Measurements from ENCODE around the gene STOM.
A peak's percentile ranks its signal among the peaks of the same experiment; 100 is the strongest.
"Not testable (repeated sequence)": the region's sequence is repeated elsewhere in the genome, so short reads cannot be mapped to it uniquely, and the experiment has no call there.

Gene STOM

GRCh38 chr9:121369595-121370265, at the start of gene STOM:
TSS of gene STOM (minus strand) at chr9:121370250. CDS start at chr9:121370187, 63 bp downstream.
- no peak for TF ChIP-seq ZNF274 (IDR thresholded peaks at IDR 0.05; ENCODE audit: low read depth, low read length)
- peak within 1 kb of the TSS; percentile 76 for H3K4me3 ChIP-seq (ENCODE audit: low read length)

DNA sequence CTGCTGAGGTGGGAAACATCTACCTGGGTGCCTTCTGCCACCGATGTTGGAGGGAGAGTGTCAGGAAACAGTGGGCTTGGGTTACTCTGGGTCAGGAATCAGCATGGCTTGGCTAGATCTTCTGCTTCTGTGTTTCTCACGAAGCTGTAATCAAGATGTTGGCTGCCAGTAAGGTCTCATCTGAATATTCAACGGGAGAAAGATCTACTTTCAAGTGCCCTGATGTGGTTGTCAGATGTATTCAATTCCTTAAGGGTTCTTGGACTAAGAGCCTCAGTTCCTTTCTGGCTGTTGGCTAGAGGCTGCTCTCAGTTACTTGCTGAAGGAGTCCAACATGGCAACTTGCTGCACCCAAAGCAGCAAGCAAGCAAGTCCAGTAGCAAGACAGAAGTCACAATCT, 41.9 kb upstream of the STOM start:
- H3K4me3 ChIP-seq (ENCODE audit: low read length), result no peak overlapping the region
- TF ChIP-seq ZNF274 (IDR thresholded peaks at IDR 0.05; ENCODE audit: low read depth, low read length), result no peak

DNA sequence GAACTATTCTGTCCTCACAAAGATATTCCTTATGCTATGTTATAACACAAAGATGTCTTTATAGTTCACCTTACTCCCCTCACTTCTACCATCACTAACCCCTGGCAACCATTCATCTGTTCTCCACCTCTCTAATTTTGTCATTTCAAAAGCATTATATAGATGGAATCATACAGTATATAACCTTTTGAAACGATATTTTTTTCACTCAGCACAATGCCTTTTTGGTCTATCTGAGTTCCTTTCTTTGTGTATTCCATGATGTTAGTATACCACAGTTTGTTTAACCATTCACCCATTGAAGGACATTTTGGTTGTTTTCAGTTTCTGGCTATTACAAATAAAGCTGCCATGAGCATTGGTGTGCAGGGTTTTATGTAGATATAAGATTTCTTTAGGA, 35.8 kb upstream of the STOM start:
- TF ChIP-seq ZNF274 (IDR thresholded peaks at IDR 0.05; ENCODE audit: low read depth, low read length), result no peak
- H3K4me3 ChIP-seq (ENCODE audit: low read length), result no peak overlapping the region

DNA sequence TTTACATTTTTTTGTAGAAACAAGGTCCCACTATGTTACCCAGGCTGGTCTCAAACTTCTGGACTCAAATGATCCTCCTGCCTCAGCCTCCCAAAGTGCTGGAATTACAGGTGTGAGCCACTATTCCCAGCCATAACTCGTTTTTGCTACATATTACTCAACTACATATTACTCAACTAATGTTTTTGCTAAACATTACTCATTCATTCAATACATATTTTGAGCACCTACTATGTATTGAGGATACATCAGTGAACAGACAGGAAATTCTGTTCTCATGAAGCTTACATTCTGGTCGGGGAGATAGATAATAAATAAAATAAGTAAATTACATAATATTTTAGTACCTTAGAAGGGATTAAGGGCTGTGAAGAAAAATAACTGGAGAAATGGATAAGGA, 34.9 kb upstream of the STOM start:
- no peak for TF ChIP-seq ZNF274 (IDR thresholded peaks at IDR 0.05; ENCODE audit: low read depth, low read length)
- H3K4me3 ChIP-seq (ENCODE audit: low read length), result no peak overlapping the region

GRCh38 chr9:121399883-121400607, 30.0 kb upstream of the STOM start:
- TF ChIP-seq ZNF274 (IDR thresholded peaks at IDR 0.05; ENCODE audit: low read depth, low read length), result no peak
- H3K4me3 ChIP-seq (ENCODE audit: low read length), result no peak overlapping the region

DNA sequence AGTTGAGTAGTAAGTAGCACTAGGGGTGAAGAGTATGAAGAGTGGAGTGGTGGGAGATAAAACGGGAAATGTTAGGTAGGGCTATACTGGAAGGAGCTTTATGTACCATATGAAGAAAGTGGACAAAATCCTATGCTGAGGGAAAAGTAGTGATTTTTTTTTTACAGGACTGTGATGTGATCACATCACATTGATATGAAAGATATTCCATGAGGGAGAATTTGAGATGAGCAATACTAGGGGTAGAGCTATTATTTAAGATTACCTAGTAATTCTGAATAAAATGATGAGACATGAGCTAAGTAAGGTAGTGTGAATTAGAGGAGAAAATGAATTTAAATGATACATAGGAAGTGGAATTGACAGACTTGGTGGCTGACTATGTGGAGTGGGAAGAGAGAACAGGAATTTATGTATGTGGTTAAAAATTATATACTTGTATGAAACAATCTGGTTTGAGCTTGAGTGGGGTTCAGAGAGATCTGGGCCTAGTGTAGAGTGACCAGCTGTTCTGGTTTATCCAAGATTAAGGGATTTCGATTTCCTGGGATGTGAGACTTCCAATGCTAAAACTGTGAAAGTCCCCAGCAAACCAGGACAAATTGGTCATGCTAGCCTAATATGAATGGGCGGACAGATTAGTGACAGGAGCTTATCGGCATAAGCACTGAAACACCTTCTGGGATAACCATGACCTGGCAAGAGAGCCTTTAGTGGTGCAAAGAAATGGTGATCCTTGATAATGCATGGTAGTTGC, 29.3 kb upstream of the STOM start:
- H3K4me3 ChIP-seq (ENCODE audit: low read length), result no peak overlapping the region
- no peak for TF ChIP-seq ZNF274 (IDR thresholded peaks at IDR 0.05; ENCODE audit: low read depth, low read length)

DNA sequence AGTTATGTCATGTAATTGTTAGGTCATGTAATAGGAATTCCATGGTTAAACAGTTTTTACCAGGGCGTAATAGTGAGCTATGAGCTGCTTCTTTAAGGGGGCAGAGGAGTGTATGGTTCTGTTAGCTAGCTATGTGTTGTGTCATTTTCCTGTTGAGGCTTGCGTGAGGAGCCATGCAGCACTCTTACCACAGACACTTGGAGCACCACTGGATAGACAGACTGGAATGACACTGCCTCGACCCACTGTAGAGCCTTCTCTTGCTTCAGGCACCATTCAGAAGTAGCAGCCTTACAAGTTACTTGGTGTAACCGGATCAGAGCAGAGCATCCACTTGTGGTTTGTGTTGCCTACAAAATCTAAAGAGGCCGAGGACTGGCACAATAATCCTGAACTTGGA, 28.3 kb upstream of the STOM start:
- TF ChIP-seq ZNF274 (IDR thresholded peaks at IDR 0.05; ENCODE audit: low read depth, low read length), result no peak
- H3K4me3 ChIP-seq (ENCODE audit: low read length), result no peak overlapping the region

DNA sequence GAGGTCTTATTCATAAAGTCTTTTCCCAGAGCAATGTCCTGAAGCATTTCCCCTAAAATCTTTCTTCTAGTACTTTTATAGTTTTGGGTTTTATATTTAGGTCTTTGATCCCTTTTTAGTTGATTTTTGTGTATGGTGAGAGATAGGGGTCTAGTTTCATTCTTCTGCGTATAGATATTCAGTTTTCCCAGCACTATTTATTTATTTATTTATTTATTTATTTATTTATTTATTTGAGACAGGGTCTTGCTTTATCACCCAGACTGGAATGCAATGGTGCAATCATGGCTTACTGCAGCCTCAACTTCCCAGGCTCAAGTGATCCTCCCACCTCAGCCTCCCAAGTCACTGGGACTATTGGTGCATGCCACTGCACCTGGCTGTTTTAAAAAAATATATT, 27.2 kb upstream of the STOM start:
- not testable (repeated sequence) for H3K4me3 ChIP-seq (ENCODE audit: low read length)

DNA sequence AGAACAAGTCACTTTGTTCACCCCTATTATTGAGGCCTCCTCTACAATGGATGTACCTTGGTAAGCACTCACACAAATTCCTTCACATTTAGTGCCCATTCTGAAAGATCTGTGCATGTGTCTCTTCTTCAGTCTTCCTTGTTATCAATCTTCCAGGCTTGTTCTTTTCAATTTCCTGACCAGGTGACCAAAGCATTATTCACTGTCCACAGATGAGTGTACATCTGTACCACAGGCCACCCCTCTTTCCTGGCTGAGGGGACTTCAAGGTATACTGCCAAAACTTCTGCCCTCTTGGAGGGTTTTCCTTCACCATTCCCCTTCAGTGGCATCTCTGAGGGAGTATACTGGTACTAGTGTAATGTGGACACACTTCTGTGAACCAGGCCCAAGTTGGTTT, 25.5 kb upstream of the STOM start:
- no peak for TF ChIP-seq ZNF274 (IDR thresholded peaks at IDR 0.05; ENCODE audit: low read depth, low read length)
- no peak overlapping the region for H3K4me3 ChIP-seq (ENCODE audit: low read length)

- no peak overlapping the region for H3K4me3 ChIP-seq (ENCODE audit: low read length)
- TF ChIP-seq ZNF274 (IDR thresholded peaks at IDR 0.05; ENCODE audit: low read depth, low read length), result no peak
These were observed 24.2 kb upstream of the STOM start for GRCh38 chr9:121394292-121394691.

GRCh38 chr9:121393318-121393717, 23.3 kb upstream of the STOM start:
- TF ChIP-seq ZNF274 (IDR thresholded peaks at IDR 0.05; ENCODE audit: low read depth, low read length), result no peak
- no peak overlapping the region for H3K4me3 ChIP-seq (ENCODE audit: low read length)

- no peak for TF ChIP-seq ZNF274 (IDR thresholded peaks at IDR 0.05; ENCODE audit: low read depth, low read length)
- H3K4me3 ChIP-seq (ENCODE audit: low read length), result no peak overlapping the region
These were observed 20.3 kb upstream of the STOM start for GRCh38 chr9:121390372-121390771.

DNA sequence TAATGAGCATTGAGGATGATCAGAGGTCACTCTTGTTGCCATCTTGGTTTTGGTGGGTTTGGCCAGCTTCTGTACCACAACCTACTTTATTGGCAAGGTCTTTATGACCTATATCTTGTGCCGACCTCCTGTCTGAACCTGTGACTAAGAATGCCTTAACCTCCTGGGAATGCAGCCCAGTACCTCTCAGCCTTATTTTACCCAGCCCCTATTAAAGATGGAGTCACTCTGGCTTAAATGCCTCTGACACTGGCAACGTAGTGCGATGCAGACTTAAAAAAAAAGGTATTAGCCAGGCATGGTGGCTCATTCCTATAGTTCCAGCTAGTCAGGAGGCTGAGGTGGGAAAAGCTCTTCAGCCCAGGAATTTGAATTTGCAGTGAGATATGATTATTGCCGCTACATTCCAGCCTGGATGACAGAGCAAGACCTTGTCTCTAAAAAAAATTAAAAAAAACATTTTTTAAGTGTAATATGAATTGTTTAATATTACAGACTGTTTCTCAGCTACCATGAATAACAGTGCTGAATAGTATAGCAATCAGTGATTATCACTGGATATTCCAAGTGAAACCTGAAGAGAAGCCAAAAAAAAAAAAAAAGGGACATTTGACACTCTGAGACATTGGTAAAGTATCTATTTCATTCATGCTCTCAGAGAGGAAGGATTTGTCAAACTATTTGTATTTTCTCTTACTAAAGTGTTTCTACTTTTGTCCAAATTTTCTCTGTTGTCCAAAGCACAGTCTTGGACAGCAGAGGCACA, 18.3 kb upstream of the STOM start:
- H3K4me3 ChIP-seq (ENCODE audit: low read length), result no peak overlapping the region
- TF ChIP-seq ZNF274 (IDR thresholded peaks at IDR 0.05; ENCODE audit: low read depth, low read length), result no peak

GRCh38 chr9:121386442-121387175, 16.6 kb upstream of the STOM start:
- H3K4me3 ChIP-seq (ENCODE audit: low read length), result no peak overlapping the region
- TF ChIP-seq ZNF274 (IDR thresholded peaks at IDR 0.05; ENCODE audit: low read depth, low read length), result no peak
